ENCODE results near the gene FLNA.
"Not testable (repeated sequence)": the region's sequence is repeated elsewhere in the genome, so short reads cannot be mapped to it uniquely, and the experiment has no call there.

Gene FLNA

DNA sequence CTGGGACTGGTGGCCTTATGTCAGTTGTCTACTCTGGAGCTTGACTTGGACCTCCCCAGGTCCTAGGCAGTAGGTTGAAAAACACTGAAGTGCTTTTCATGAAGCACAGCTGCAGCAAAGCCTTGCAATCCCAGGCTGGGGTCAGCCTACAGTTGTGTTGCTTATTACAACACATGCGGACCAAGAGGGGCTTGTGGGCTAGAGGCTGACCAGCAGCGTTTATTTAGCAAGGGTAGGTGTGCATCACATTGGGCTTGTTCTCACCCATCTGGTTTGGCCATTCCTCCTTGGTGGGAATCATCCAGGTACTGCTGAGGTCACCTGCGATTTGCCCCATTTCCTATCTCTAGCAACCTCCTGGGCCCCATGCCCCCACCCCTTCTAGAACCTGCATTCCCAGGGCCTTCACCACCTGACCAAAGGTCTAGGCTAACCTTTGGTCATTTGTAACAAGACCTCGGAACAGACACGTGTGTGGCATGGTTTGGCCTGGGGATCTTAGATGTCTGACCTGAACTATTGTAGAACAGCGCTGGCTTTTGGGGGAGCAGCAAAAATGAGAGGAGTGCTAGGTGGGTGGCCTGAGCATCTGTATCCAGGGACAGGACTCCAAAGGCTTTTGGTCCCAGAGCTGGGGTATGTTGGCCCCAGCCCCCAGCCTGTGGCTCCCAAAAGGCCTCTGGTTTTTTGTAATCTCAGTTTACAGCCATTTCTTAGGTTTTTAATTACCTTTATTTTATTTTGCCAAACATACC lies 26.8 kb upstream of the FLNA start:
- H3K23ac ChIP-seq (ENCODE audit: low read length) = no peak overlapping the region
- H3K4me1 ChIP-seq (ENCODE audit: control insufficient read depth, low read depth, low read length) = no peaks in the 10 kb centered on the region
- no peak overlapping the region for H2BK5ac ChIP-seq (ENCODE audit: low read length)
- H4K8ac ChIP-seq (ENCODE audit: low read depth, low read length) = no peak overlapping the region
- H3K56ac ChIP-seq (ENCODE audit: low read length) = no peak overlapping the region
- H3K36me3 ChIP-seq (ENCODE audit: control insufficient read depth, insufficient read depth, low read length) = peaks cover 12% of the 10 kb centered on the region
- H3K4ac ChIP-seq (ENCODE audit: low read depth, low read length) = no peak overlapping the region
- H3K27me3 ChIP-seq (ENCODE audit: insufficient read depth, low read length, poor library complexity) = no peaks in the 10 kb centered on the region
- no peak overlapping the region for H3K4me2 ChIP-seq (ENCODE audit: low read length)
- no peak overlapping the region for H2AK5ac ChIP-seq (ENCODE audit: low read length)
- no peak overlapping the region for H3K4me3 ChIP-seq (ENCODE audit: low read length)
- H3K79me1 ChIP-seq (ENCODE audit: low read length) = peaks cover 1% of the 10 kb centered on the region
- no peak overlapping the region for H3K27ac ChIP-seq (ENCODE audit: low read depth, low read length)
- no peak overlapping the region for H2BK15ac ChIP-seq (replicated peaks; ENCODE audit: low read depth)
- no peak overlapping the region for H3K9ac ChIP-seq (ENCODE audit: low read length)
- WGBS (ENCODE audit: extremely low coverage, insufficient coverage, low lambda C conversion rate) = no CpG with 5 or more reads among the region's 6 CpGs
- H3K79me2 ChIP-seq (ENCODE audit: control insufficient read depth, insufficient read depth, low read length) = peaks cover 15% of the 10 kb centered on the region
- no peak overlapping the region for H2BK120ac ChIP-seq (ENCODE audit: low read depth, low read length)
- H3K18ac ChIP-seq (ENCODE audit: low read length) = no peak overlapping the region
- no peak overlapping the region for H4K5ac ChIP-seq (ENCODE audit: low read length)
- DNase-seq = peak; percentile 68

DNA sequence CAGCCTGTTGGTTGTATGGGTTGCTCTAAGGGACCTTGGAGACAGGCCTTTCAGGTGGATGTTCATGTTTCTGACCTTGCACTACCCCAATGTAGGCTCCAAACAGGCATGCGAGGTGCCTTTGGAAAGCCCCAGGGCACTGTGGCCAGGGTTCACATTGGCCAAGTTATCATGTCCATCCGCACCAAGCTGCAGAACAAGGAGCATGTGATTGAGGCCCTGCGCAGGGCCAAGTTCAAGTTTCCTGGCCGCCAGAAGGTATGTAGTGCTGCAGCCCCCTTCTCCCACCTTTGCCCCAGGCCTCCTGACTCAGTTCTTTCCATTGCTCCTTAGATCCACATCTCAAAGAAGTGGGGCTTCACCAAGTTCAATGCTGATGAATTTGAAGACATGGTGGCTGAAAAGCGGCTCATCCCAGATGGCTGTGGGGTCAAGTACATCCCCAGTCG lies 26.0 kb upstream of the FLNA start:
- not testable (repeated sequence) for H3K27ac ChIP-seq (ENCODE audit: low read depth, low read length); H3K4me1 ChIP-seq (ENCODE audit: control insufficient read depth, low read depth, low read length); DNase-seq; H2BK120ac ChIP-seq (ENCODE audit: low read depth, low read length); H3K4ac ChIP-seq (ENCODE audit: low read depth, low read length); H2BK5ac ChIP-seq (ENCODE audit: low read length); H3K18ac ChIP-seq (ENCODE audit: low read length); H2AK5ac ChIP-seq (ENCODE audit: low read length); H2BK15ac ChIP-seq (replicated peaks; ENCODE audit: low read depth); H3K79me1 ChIP-seq (ENCODE audit: low read length); H3K23ac ChIP-seq (ENCODE audit: low read length); H4K8ac ChIP-seq (ENCODE audit: low read depth, low read length); H3K4me2 ChIP-seq (ENCODE audit: low read length); H4K5ac ChIP-seq (ENCODE audit: low read length); H3K27me3 ChIP-seq (ENCODE audit: insufficient read depth, low read length, poor library complexity); H3K4me3 ChIP-seq (ENCODE audit: low read length); H3K56ac ChIP-seq (ENCODE audit: low read length)
- no CpG with 5 or more reads among the region's 6 CpGs for WGBS (ENCODE audit: extremely low coverage, insufficient coverage, low lambda C conversion rate)
- H3K79me2 ChIP-seq (ENCODE audit: control insufficient read depth, insufficient read depth, low read length) = peaks cover 15% of the 10 kb centered on the region
- H3K36me3 ChIP-seq (ENCODE audit: control insufficient read depth, insufficient read depth, low read length) = peaks cover 12% of the 10 kb centered on the region
- H3K9ac ChIP-seq (ENCODE audit: low read length) = peak overlapping the region; percentile 99

DNA sequence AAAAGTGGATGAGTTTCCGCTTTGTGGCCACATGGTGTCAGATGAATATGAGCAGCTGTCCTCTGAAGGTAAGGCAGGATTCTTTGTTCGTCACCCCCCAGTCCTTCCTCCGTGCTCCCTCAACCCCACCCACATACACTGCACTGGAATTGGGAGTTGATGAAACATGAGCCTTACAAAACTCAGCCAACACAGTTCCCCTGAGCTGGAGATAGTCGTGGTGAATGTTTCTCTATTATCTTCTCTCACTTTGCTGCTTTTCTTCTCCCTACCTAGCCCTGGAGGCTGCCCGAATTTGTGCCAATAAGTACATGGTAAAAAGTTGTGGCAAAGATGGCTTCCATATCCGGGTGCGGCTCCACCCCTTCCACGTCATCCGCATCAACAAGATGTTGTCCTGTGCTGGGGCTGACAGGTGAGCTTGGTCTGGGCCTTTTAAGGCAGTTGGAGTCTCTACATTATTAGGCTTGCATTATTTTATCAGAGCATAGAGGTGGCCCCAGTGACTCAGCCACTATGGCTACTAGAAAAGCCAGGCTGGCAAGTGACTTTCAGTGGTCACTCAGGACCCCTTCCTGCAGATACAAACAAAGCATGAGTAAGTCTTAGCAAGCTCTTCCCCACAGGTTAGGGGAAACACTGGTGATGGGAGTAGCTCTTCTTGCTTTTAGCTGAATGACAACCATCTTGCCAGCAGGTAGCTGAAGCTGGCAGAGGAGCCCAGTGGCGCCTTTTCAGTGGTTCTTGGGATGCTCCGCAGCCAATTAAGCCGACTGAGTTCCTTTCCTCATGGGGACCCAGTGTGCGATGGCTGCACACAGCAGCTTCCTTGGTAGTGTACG lies 25.3 kb upstream of the FLNA start:
- H3K79me1 ChIP-seq (ENCODE audit: low read length) = peaks cover 1% of the 10 kb centered on the region
- no peak overlapping the region for H2BK15ac ChIP-seq (replicated peaks; ENCODE audit: low read depth)
- H4K5ac ChIP-seq (ENCODE audit: low read length) = no peak overlapping the region
- peaks cover 15% of the 10 kb centered on the region for H3K79me2 ChIP-seq (ENCODE audit: control insufficient read depth, insufficient read depth, low read length)
- H3K4me3 ChIP-seq (ENCODE audit: low read length) = peak overlapping the region; percentile 98
- H4K8ac ChIP-seq (ENCODE audit: low read depth, low read length) = no peak overlapping the region
- no peak for DNase-seq
- H2AK5ac ChIP-seq (ENCODE audit: low read length) = no peak overlapping the region
- no peaks in the 10 kb centered on the region for H3K27me3 ChIP-seq (ENCODE audit: insufficient read depth, low read length, poor library complexity)
- H3K36me3 ChIP-seq (ENCODE audit: control insufficient read depth, insufficient read depth, low read length) = peaks cover 12% of the 10 kb centered on the region
- peak overlapping the region; percentile 24 for H3K23ac ChIP-seq (ENCODE audit: low read length)
- no peak overlapping the region for H2BK5ac ChIP-seq (ENCODE audit: low read length)
- no peak overlapping the region for H3K18ac ChIP-seq (ENCODE audit: low read length)
- H3K4me1 ChIP-seq (ENCODE audit: control insufficient read depth, low read depth, low read length) = no peaks in the 10 kb centered on the region
- WGBS (ENCODE audit: extremely low coverage, insufficient coverage, low lambda C conversion rate) = no CpG with 5 or more reads among the region's 14 CpGs
- no peak overlapping the region for H2BK120ac ChIP-seq (ENCODE audit: low read depth, low read length)
- H3K27ac ChIP-seq (ENCODE audit: low read depth, low read length) = no peak overlapping the region
- peak overlapping the region; percentile 92 for H3K56ac ChIP-seq (ENCODE audit: low read length)
- peak overlapping the region; percentile 99 for H3K9ac ChIP-seq (ENCODE audit: low read length)
- H3K4ac ChIP-seq (ENCODE audit: low read depth, low read length) = no peak overlapping the region
- peak overlapping the region; percentile 67 for H3K4me2 ChIP-seq (ENCODE audit: low read length)

DNA sequence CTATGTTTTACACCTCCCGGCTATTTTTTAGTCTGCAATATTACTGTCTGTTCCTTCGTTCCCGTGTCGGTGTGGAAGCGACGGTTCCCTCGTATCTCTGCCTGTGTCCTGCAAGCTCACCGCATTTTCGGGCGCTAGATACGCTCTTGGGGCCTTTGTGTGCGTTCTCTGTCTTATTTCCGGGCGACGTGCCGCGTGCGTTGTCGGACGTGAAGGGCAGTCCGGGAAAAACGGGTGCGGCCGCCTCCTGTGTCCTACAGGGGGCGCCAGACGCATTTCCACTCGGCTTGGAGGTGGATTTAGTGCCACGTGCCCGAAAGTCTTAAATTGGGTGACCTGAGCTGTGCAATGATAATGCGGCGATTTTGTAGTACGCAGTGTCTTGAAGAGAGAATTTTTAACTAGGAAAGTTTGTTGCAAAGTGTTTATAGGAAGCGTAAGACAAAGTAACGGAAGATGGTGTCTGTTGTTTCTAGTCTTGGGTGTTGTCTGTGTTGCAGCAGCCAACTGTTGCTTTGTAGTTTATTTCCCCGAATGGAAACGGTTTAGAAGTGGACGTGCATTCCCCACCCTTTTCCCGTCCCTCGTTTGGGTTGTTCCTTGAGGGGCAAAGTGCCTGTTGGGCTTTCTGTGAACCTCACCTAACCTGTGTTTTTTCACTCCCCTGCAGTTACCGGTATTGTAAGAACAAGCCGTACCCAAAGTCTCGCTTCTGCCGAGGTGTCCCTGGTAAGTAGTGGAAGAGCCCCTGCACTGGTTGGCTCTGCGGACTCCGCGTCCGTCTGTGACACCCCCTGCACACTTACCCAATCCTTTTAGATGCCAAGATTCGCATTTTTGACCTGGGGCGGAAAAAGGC lies 24.5 kb upstream of the FLNA start:
- peak; percentile 82 for DNase-seq
- no CpG with 5 or more reads among the region's 49 CpGs for WGBS (ENCODE audit: extremely low coverage, insufficient coverage, low lambda C conversion rate)
- Histone ChIP-seq H2BK120ac (ENCODE audit: low read depth, low read length) (no peak overlapping the region), H3K4ac (ENCODE audit: low read depth, low read length) (peak overlapping the region; percentile 93), H3K23ac (ENCODE audit: low read length) (peak overlapping the region; percentile 80), H3K18ac (ENCODE audit: low read length) (peak overlapping the region; percentile 55), H4K8ac (ENCODE audit: low read depth, low read length) (no peak overlapping the region), H3K4me3 (ENCODE audit: low read length) (peak overlapping the region; percentile 98), H3K9ac (ENCODE audit: low read length) (peak overlapping the region; percentile 99), H3K36me3 (ENCODE audit: control insufficient read depth, insufficient read depth, low read length) (peaks cover 12% of the 10 kb centered on the region), H3K27me3 (ENCODE audit: insufficient read depth, low read length, poor library complexity) (no peaks in the 10 kb centered on the region), H3K27ac (ENCODE audit: low read depth, low read length) (peak overlapping the region; percentile 65), H2BK15ac (replicated peaks; ENCODE audit: low read depth) (no peak overlapping the region), H3K4me2 (ENCODE audit: low read length) (peak overlapping the region; percentile 67), H4K5ac (ENCODE audit: low read length) (peak overlapping the region; percentile 71), H3K4me1 (ENCODE audit: control insufficient read depth, low read depth, low read length) (no peaks in the 10 kb centered on the region), H2BK5ac (ENCODE audit: low read length) (no peak overlapping the region), H2AK5ac (ENCODE audit: low read length) (no peak overlapping the region), H3K56ac (ENCODE audit: low read length) (peak overlapping the region; percentile 92), H3K79me2 (ENCODE audit: control insufficient read depth, insufficient read depth, low read length) (peaks cover 15% of the 10 kb centered on the region), H3K79me1 (ENCODE audit: low read length) (peaks cover 1% of the 10 kb centered on the region)

DNA sequence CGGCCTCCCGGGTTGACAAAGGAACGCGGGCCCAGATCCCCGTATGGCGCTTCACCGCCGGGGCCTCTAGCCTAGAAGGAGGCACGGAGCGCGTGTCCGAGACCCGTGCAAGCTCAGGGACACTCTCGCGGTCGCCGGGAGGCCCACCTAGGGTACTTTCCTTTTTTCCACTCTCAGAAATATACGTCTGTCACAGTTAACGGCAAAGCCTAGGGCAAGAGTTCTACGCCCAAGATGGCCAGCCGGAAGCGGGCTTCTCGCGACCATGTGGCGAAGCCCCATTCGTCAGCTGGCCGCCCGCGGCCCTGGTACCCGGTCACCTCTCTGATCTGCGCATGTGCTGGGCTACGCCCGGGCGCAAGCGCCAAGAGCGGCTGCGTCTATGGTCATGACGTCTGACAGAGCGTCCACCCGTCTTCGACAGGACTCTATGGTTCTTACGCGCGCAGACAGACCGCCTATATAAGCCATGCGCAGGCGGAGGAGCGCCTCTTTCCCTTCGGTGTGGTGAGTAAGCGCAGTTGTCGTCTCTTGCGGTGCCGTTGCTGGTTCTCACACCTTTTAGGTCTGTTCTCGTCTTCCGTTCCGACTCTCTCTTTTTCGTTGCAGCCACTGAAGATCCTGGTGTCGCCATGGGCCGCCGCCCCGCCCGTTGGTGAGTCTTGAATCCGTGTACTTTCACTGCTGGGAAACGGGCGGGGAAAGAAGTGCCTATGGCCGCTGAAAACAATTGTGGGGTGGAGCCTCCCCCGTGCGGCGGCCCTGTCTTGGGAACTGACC lies 23.6 kb upstream of the FLNA start, which contains the start of gene RPL10:
RPL10 (plus strand) TSS at position 490 of the 780 bp plus-strand sequence; CDS start at position 633, 143 bp downstream.
- no peak within 1 kb of the TSS for H4K8ac ChIP-seq (ENCODE audit: low read depth, low read length)
- H3K56ac ChIP-seq (ENCODE audit: low read length) = peak within 1 kb of the TSS; percentile 92
- peak within 1 kb of the TSS; percentile 90 for H3K18ac ChIP-seq (ENCODE audit: low read length)
- H2BK5ac ChIP-seq (ENCODE audit: low read length) = peak within 1 kb of the TSS; percentile 55
- H2BK120ac ChIP-seq (ENCODE audit: low read depth, low read length) = no peak within 1 kb of the TSS
- WGBS (ENCODE audit: extremely low coverage, insufficient coverage, low lambda C conversion rate) = no CpG with 5 or more reads among the region's 69 CpGs
- DNase-seq = peak; percentile 98
- H3K36me3 ChIP-seq (ENCODE audit: control insufficient read depth, insufficient read depth, low read length) = peaks cover 12% of the 10 kb centered on the region
- no peak within 1 kb of the TSS for H2AK5ac ChIP-seq (ENCODE audit: low read length)
- H3K27me3 ChIP-seq (ENCODE audit: insufficient read depth, low read length, poor library complexity) = no peaks in the 10 kb centered on the region
- peak within 1 kb of the TSS; percentile 80 for H3K23ac ChIP-seq (ENCODE audit: low read length)
- peak within 1 kb of the TSS; percentile 71 for H4K5ac ChIP-seq (ENCODE audit: low read length)
- peak within 1 kb of the TSS; percentile 99 for H3K9ac ChIP-seq (ENCODE audit: low read length)
- peak within 1 kb of the TSS; percentile 93 for H3K4ac ChIP-seq (ENCODE audit: low read depth, low read length)
- peaks cover 15% of the 10 kb centered on the region for H3K79me2 ChIP-seq (ENCODE audit: control insufficient read depth, insufficient read depth, low read length)
- no peak within 1 kb of the TSS for H2BK15ac ChIP-seq (replicated peaks; ENCODE audit: low read depth)
- H3K27ac ChIP-seq (ENCODE audit: low read depth, low read length) = peak within 1 kb of the TSS; percentile 94
- peak within 1 kb of the TSS; percentile 98 for H3K4me3 ChIP-seq (ENCODE audit: low read length)
- H3K79me1 ChIP-seq (ENCODE audit: low read length) = peaks cover 1% of the 10 kb centered on the region
- H3K4me2 ChIP-seq (ENCODE audit: low read length) = peak within 1 kb of the TSS; percentile 71
- H3K4me1 ChIP-seq (ENCODE audit: control insufficient read depth, low read depth, low read length) = no peaks in the 10 kb centered on the region

Measured in mesendoderm (in vitro differentiated cells).